Caco-2 (cell line): ENCODE results near the gene PELI2. TPM values are rescaled to one million over a fixed set of nuclear protein-coding genes. Genes with fewer than 3 reads are reported as not detected.

Experiments used
- BruUV-seq: library from RNA; stranded (reverse); fragments of 400-500 nt; replicated peaks from 2 replicates; lab custom pipeline; 2021; lab: Mats Ljungman, UMichigan
- CTCF ChIA-PET: fragments of 300-600 bp; sonication (Branson Sonifier 250); formaldehyde crosslinking; loops from one replicate; lab custom pipeline; 2022; ENCODE audit warnings: antibody characterized with exemption; lab: Charles Lee
- POLR2A ChIA-PET: fragments of 300-600 bp; sonication (Branson Sonifier 250); formaldehyde crosslinking; loops from one replicate; lab custom pipeline; 2022; ENCODE audit warnings: antibody characterized with exemption; lab: Charles Lee
- DNase-seq, 2 experiments: peaks; one replicate each; pipeline versions ENCODE4 v3.0.0 to v3.0.0-alpha.2; 2020 to 2022
- H3K27me3 ChIP-seq: replicated peaks from 2 replicates; pipeline ENCODE4 v1.6.0; 2011; ENCODE audit warnings: low read length; ENCODE audit not compliant: control insufficient read depth, insufficient read depth
- H3K36me3 ChIP-seq: 2 replicates; pipeline ENCODE4 v1.5.1; 2011; ENCODE audit warnings: low read length; ENCODE audit not compliant: control insufficient read depth, insufficient read depth
- H3K4me1 ChIP-seq: fragments of 250-450 bp; sonication (Bioruptor Pico); 2 replicates; pipeline ENCODE4 v1.5.1; 2020; ENCODE audit warnings: mild to moderate bottlenecking
- H3K4me3 ChIP-seq: 2 replicates; pipeline ENCODE4 v1.5.1; 2011; ENCODE audit warnings: low read depth, mild to moderate bottlenecking, control low read depth, low read length
- H3K9me3 ChIP-seq: fragments of 250-450 bp; sonication (Bioruptor Pico); 2 replicates; pipeline ENCODE4 v1.5.1; 2020; ENCODE audit warnings: mild to moderate bottlenecking, moderate library complexity
- H3K27ac Mint-ChIP-seq: one replicate; pipeline ENCODE4 v1.8.0; 2022; ENCODE audit warnings: mixed read lengths; ENCODE audit not compliant: unreplicated experiment
- H3K27me3 Mint-ChIP-seq: one replicate; pipeline ENCODE4 v1.8.0; 2022; ENCODE audit warnings: mixed read lengths; ENCODE audit not compliant: insufficient read depth, unreplicated experiment
- H3K36me3 Mint-ChIP-seq: one replicate; pipeline ENCODE4 v1.8.0; 2022; ENCODE audit warnings: mild to moderate bottlenecking, mixed read lengths; ENCODE audit not compliant: insufficient read depth, unreplicated experiment
- H3K4me1 Mint-ChIP-seq: one replicate; pipeline ENCODE4 v1.8.0; 2022; ENCODE audit warnings: low read depth, mixed read lengths; ENCODE audit not compliant: unreplicated experiment
- H3K4me3 Mint-ChIP-seq: one replicate; pipeline ENCODE4 v1.8.0; 2022; ENCODE audit warnings: mild to moderate bottlenecking, moderate library complexity, mixed read lengths; ENCODE audit not compliant: unreplicated experiment
- H3K9me3 Mint-ChIP-seq: one replicate; pipeline ENCODE4 v1.8.0; 2022; ENCODE audit warnings: mixed read lengths; ENCODE audit not compliant: unreplicated experiment
- CTCF ChIP-seq, 2 experiments: fragments of 200-600 bp in 1 of 2; IDR thresholded peaks; 1 replicate in 1 of 2; 2 replicates in 1 of 2; pipeline versions ENCODE4 v1.5.1 to v1.8.0; 2011 to 2022; ENCODE audit warnings: antibody characterized with exemption in 1 of 2, control low read depth in 1 of 2, inconsistent platforms in 1 of 2, low read depth in 1 of 2, low read length in 1 of 2, mild to moderate bottlenecking in 1 of 2, moderate library complexity in 1 of 2; ENCODE audit not compliant: insufficient read depth in 1 of 2, severe bottlenecking in 1 of 2, unreplicated experiment in 1 of 2
- intact Hi-C: fragments of 100-400 bp; cut with micrococcal nuclease; formaldehyde crosslinking; loops from one replicate; pipeline ENCODE4 v1.10.0; 2022; ENCODE audit not compliant: unreplicated experiment
- total RNA-seq: library from RNA; stranded (reverse); gene quantifications from 2 replicates; pipeline ENCODE4 v1.2.3, GENCODE V29; 2022

PELI2 gene
- total RNA-seq, 1 experiment from 2014 or later, result 8.5 TPM

DNA sequence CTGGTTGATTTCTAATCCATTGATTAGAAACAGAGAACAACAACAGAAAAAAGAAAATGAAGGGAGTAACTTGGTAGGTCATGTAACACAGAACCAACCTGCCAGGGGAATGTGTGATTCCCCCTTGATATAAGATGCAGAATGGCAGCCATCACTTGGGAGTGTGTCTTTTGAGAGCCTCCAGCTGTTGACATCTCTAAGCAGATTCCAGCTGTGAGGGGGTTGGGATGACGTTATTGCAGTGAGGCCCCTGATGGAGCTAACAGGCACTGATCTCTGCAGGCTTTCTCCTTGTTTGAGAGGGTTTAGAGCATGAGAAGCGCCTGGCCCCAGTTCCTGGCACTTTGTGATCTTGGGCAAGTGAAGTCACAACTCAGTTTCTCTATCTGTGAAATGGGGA, 124.9 kb downstream of the PELI2 start:
- ChIA-PET POLR2A (no interaction called here), CTCF (no interaction called here)
- no peak overlapping the region for H3K27ac Mint-ChIP-seq
- no peaks in the 10 kb centered on the region for H3K36me3 ChIP-seq
- no peak for TF ChIP-seq CTCF (IDR thresholded peaks at IDR 0.05; ENCODE audit: insufficient read depth in 1 of 2, low read depth in 1 of 2, low read length in 1 of 2, severe bottlenecking in 1 of 2, unreplicated experiment in 1 of 2)
- H3K4me1 ChIP-seq, result 0 out of 2 replicates have a peak, but pooled peaks cover 6% of the 10 kb centered on the region
- no peak for DNase-seq
- H3K36me3 Mint-ChIP-seq, result no peaks in the 10 kb centered on the region
- H3K4me3 ChIP-seq, result no peak overlapping the region
- intact Hi-C loops, result no loop called here
- H3K9me3 Mint-ChIP-seq, result no peaks in the 10 kb centered on the region
- no TSS peak for BruUV-seq
- H3K4me1 Mint-ChIP-seq, result no peaks in the 10 kb centered on the region
- peaks cover 4% of the 10 kb centered on the region for H3K27me3 Mint-ChIP-seq
- H3K9me3 ChIP-seq, result no peaks in the 10 kb centered on the region
- H3K27me3 ChIP-seq, result no peaks in the 10 kb centered on the region
- no peak overlapping the region for H3K4me3 Mint-ChIP-seq

- DNase-seq, result no peak
- Histone ChIP-seq H3K36me3 (no peaks in the 10 kb centered on the region), H3K9me3 (no peaks in the 10 kb centered on the region), H3K27me3 (no peaks in the 10 kb centered on the region), H3K4me3 (no peak overlapping the region), H3K4me1 (no peaks in the 10 kb centered on the region)
- no peaks in the 10 kb centered on the region for H3K4me1 Mint-ChIP-seq
- no peak overlapping the region for H3K27ac Mint-ChIP-seq
- peaks cover 4% of the 10 kb centered on the region for H3K27me3 Mint-ChIP-seq
- ChIA-PET POLR2A (no interaction called here), CTCF (no interaction called here)
- H3K4me3 Mint-ChIP-seq, result no peak overlapping the region
- H3K9me3 Mint-ChIP-seq, result no peaks in the 10 kb centered on the region
- no peaks in the 10 kb centered on the region for H3K36me3 Mint-ChIP-seq
- no peak for TF ChIP-seq CTCF (IDR thresholded peaks at IDR 0.05; ENCODE audit: insufficient read depth in 1 of 2, low read depth in 1 of 2, low read length in 1 of 2, severe bottlenecking in 1 of 2, unreplicated experiment in 1 of 2)
- intact Hi-C loops, result no loop called here
- BruUV-seq, result no TSS peak
Observed at GRCh38 chr14:56244138-56244789, 126.1 kb downstream of the PELI2 start.

- Histone ChIP-seq H3K4me1 (no peaks in the 10 kb centered on the region), H3K27me3 (no peaks in the 10 kb centered on the region), H3K4me3 (no peak overlapping the region), H3K9me3 (no peaks in the 10 kb centered on the region), H3K36me3 (no peaks in the 10 kb centered on the region)
- no peak for DNase-seq
- ChIA-PET CTCF (no interaction called here), POLR2A (no interaction called here)
- Mint-ChIP-seq H3K27ac (no peak overlapping the region), H3K9me3 (no peaks in the 10 kb centered on the region), H3K4me1 (no peaks in the 10 kb centered on the region), H3K36me3 (no peaks in the 10 kb centered on the region), H3K4me3 (no peak overlapping the region), H3K27me3 (no peaks in the 10 kb centered on the region)
- no TSS peak for BruUV-seq
- TF ChIP-seq CTCF (IDR thresholded peaks at IDR 0.05; ENCODE audit: insufficient read depth in 1 of 2, low read depth in 1 of 2, low read length in 1 of 2, severe bottlenecking in 1 of 2, unreplicated experiment in 1 of 2), result peak; percentile 21 to 22
- intact Hi-C loops, result loop anchor here (1.0 kb wide), 1 partner anchor 227 kb away; no protein-coding TSS in a partner anchor
Observed at GRCh38 chr14:56247495-56248200, 129.4 kb downstream of the PELI2 start.
